BLaER1 treated with 17β-estradiol and CSF1 and Interleukin-3, amounts not matched to agents 10 nM and 100 nM (cell line): ENCODE results near the gene SETD1B.
"Not testable (repeated sequence)": the region's sequence is repeated elsewhere in the genome, so short reads cannot be mapped to it uniquely, and the experiment has no call there.

ENCODE experiments used
- H3K27ac ChIP-seq, 11 experiments: shearing (Covaris generic); formaldehyde crosslinking; 2 replicates each; pipeline ENCODE4 v1.8.1; 2022
- H3K27me3 ChIP-seq, 11 experiments: shearing (Covaris generic); formaldehyde crosslinking; 2 replicates each; pipeline ENCODE4 v1.8.1; 2022
- H3K36me3 ChIP-seq, 11 experiments: shearing (Covaris generic); formaldehyde crosslinking; 2 replicates each; pipeline ENCODE4 v1.8.1; 2022
- H3K4me1 ChIP-seq, 10 experiments: shearing (Covaris generic); formaldehyde crosslinking; 2 replicates each; pipeline ENCODE4 v1.8.1; 2022
- H3K4me2 ChIP-seq, 11 experiments: shearing (Covaris generic); formaldehyde crosslinking; 2 replicates each; pipeline ENCODE4 v1.8.1; 2022
- H3K4me3 ChIP-seq, 10 experiments: shearing (Covaris generic); formaldehyde crosslinking; 2 replicates each; pipeline ENCODE4 v1.8.1; 2022
- H3K9ac ChIP-seq, 11 experiments: shearing (Covaris generic); formaldehyde crosslinking; 2 replicates each; pipeline ENCODE4 v1.8.1; 2022
- H3K9me3 ChIP-seq, 11 experiments: shearing (Covaris generic); formaldehyde crosslinking; replicated peaks in 1 of 11; 2 replicates each; pipeline ENCODE4 v1.8.1; 2022
- H4K20me1 ChIP-seq, 11 experiments: shearing (Covaris generic); formaldehyde crosslinking; 2 replicates each; pipeline ENCODE4 v1.8.1; 2022
- Cebpa-rat ChIP-seq, 11 experiments: shearing (Covaris generic); IDR thresholded peaks; 2 replicates each; pipeline ENCODE4 v1.8.1; 2022

Gene SETD1B

GRCh38 chr12:121871467-121871866 is 67.7 kb downstream of the SETD1B start:
- H3K27me3 ChIP-seq: peaks cover 0 to 14% (median 0%) of the 10 kb centered on the region in 11 experiments; a peak in 1 of 22 replicates
- no peaks in the 10 kb centered on the region for H3K9me3 ChIP-seq
- H3K36me3 ChIP-seq: no peaks in the 10 kb centered on the region
- no peak overlapping the region for H3K4me3 ChIP-seq
- no peak overlapping the region for H3K9ac ChIP-seq
- H3K4me2 ChIP-seq: no peak overlapping the region
- H3K27ac ChIP-seq: no peak overlapping the region
- H3K4me1 ChIP-seq: peaks cover 0 to 30% (median 16%) of the 10 kb centered on the region in 10 experiments; a peak in 12 of 20 replicates
- no peaks in the 10 kb centered on the region for H4K20me1 ChIP-seq
- no peak for TF ChIP-seq Cebpa-rat (IDR thresholded peaks at IDR 0.05)

GRCh38 chr12:121872546-121873215 is 68.9 kb downstream of the SETD1B start:
- no peak overlapping the region for H3K27ac ChIP-seq

GRCh38 chr12:121873216-121873569 is 69.4 kb downstream of the SETD1B start:
- H3K9ac ChIP-seq: no peak overlapping the region
- H3K4me2 ChIP-seq: peak overlapping the region in 3 of 11 experiments; percentile 54 to 81 (median 68); a peak in 6 of 22 replicates

More at GRCh38 chr12:121872546-121873215, 68.9 kb downstream of the SETD1B start:
- Histone ChIP-seq H4K20me1 (no peaks in the 10 kb centered on the region), H3K27me3 (peaks cover 0 to 14% (median 0%) of the 10 kb centered on the region in 11 experiments; a peak in 1 of 22 replicates), H3K4me3 (no peak overlapping the region), H3K4me2 (peak overlapping the region in 2 of 11 experiments; percentile 54 to 81; a peak in 2 of 22 replicates), H3K4me1 (peaks cover 0 to 30% (median 16%) of the 10 kb centered on the region in 10 experiments; a peak in 12 of 20 replicates), H3K9me3 (no peaks in the 10 kb centered on the region), H3K36me3 (no peaks in the 10 kb centered on the region), H3K9ac (no peak overlapping the region)
- TF ChIP-seq Cebpa-rat (IDR thresholded peaks at IDR 0.05): no peak

GRCh38 chr12:121874071-121874470 is 70.3 kb downstream of the SETD1B start:
- no peaks in the 10 kb centered on the region for H3K9me3 ChIP-seq
- H3K36me3 ChIP-seq: no peaks in the 10 kb centered on the region
- TF ChIP-seq Cebpa-rat (IDR thresholded peaks at IDR 0.05): no peak
- peaks cover 0 to 30% (median 16%) of the 10 kb centered on the region in 10 experiments; a peak in 12 of 20 replicates for H3K4me1 ChIP-seq
- peak overlapping the region in 3 of 11 experiments; percentile 17 to 53 (median 29); a peak in 3 of 22 replicates for H3K27ac ChIP-seq
- no peaks in the 10 kb centered on the region for H4K20me1 ChIP-seq
- H3K4me3 ChIP-seq: no peak overlapping the region
- peak overlapping the region in 6 of 11 experiments; percentile 21 to 81 (median 61); a peak in 11 of 22 replicates for H3K4me2 ChIP-seq
- no peak overlapping the region; a peak in 2 of 22 replicates for H3K9ac ChIP-seq
- H3K27me3 ChIP-seq: peaks cover 0 to 14% (median 0%) of the 10 kb centered on the region in 11 experiments; a peak in 1 of 22 replicates

More at GRCh38 chr12:121873216-121873569, 69.4 kb downstream of the SETD1B start:
- Histone ChIP-seq H3K27me3 (peaks cover 0 to 14% (median 0%) of the 10 kb centered on the region in 11 experiments; a peak in 1 of 22 replicates), H4K20me1 (no peaks in the 10 kb centered on the region), H3K4me3 (no peak overlapping the region), H3K9me3 (no peaks in the 10 kb centered on the region), H3K36me3 (no peaks in the 10 kb centered on the region), H3K4me1 (peaks cover 0 to 30% (median 16%) of the 10 kb centered on the region in 10 experiments; a peak in 12 of 20 replicates), H3K27ac (no peak overlapping the region)
- no peak for TF ChIP-seq Cebpa-rat (IDR thresholded peaks at IDR 0.05)

GRCh38 chr12:121875582-121875981 is 71.8 kb downstream of the SETD1B start:
- H3K36me3 ChIP-seq: no peaks in the 10 kb centered on the region
- H3K4me3 ChIP-seq: no peak overlapping the region
- H3K9me3 ChIP-seq: no peaks in the 10 kb centered on the region
- peaks cover 0 to 30% (median 16%) of the 10 kb centered on the region in 10 experiments; a peak in 12 of 20 replicates for H3K4me1 ChIP-seq
- H3K4me2 ChIP-seq: no peak overlapping the region
- H3K27ac ChIP-seq: no peak overlapping the region
- H3K27me3 ChIP-seq: peaks cover 0 to 14% (median 0%) of the 10 kb centered on the region in 11 experiments; a peak in 1 of 22 replicates
- TF ChIP-seq Cebpa-rat (IDR thresholded peaks at IDR 0.05): no peak
- H3K9ac ChIP-seq: no peak overlapping the region
- no peaks in the 10 kb centered on the region for H4K20me1 ChIP-seq

- H3K27ac ChIP-seq, H3K4me3 ChIP-seq, H3K36me3 ChIP-seq, H3K4me2 ChIP-seq, H4K20me1 ChIP-seq, H3K9me3 ChIP-seq, H3K9ac ChIP-seq: not testable (repeated sequence)
- H3K4me1 ChIP-seq: peaks cover 0 to 30% (median 16%) of the 10 kb centered on the region in 10 experiments; a peak in 12 of 20 replicates
- H3K27me3 ChIP-seq: peaks cover 0 to 14% (median 0%) of the 10 kb centered on the region in 11 experiments; a peak in 1 of 22 replicates
These were observed 72.3 kb downstream of the SETD1B start for GRCh38 chr12:121876080-121876447.
